K562 (cell line): ENCODE measurements around the gene KCNJ2. TPM values are rescaled to one million over a fixed set of nuclear protein-coding genes. Genes with fewer than 3 reads are reported as not detected.

Experiments used
- ATAC-seq: fragments of 200-7000 bp; cut with Tn5 transposase; 3 replicates; pipeline ENCODE4 v1.9.1; 2020; ENCODE audit warnings: moderate library complexity
- BruUV-seq: library from RNA; stranded (reverse); fragments of 400-500 nt; replicated peaks from 2 replicates; lab custom pipeline; 2021; lab: Mats Ljungman, UMichigan
- CTCF ChIA-PET: fragments of 300-600 bp; formaldehyde crosslinking; extraction: SDS; loops from one replicate; lab custom pipeline; 2021; ENCODE audit warnings: low intra/inter-chr PET ratio; lab: Yijun Ruan, JAX
- POLR2A ChIA-PET: fragments of 300-600, 350-650 bp; sonication (Branson Sonifier 250); formaldehyde crosslinking; extraction: SDS; loops from one replicate; lab custom pipeline; 2021; ENCODE audit warnings: antibody characterized with exemption, inconsistent platforms; lab: Yijun Ruan, JAX
- DNase-seq, 4 experiments: peaks; one replicate each; pipeline versions ENCODE4 v3.0.0 to v3.0.0-alpha.2; 2011 to 2018; ENCODE audit warnings: low spot score in 3 of 4, mixed read lengths in 3 of 4; ENCODE audit errors: extremely low read depth in 1 of 4
- FAIRE-seq: peaks from 2 replicates; lab custom pipeline; 2011; peaks lifted over from hg19 to GRCh38; lab: Jason Lieb, UNC
- H2AFZ ChIP-seq: 2 replicates; pipeline ENCODE4 v1.6.0; 2011; ENCODE audit warnings: low read depth, low read length, control low read depth, inconsistent platforms
- H3K27ac ChIP-seq: fragments of 200-600 bp; 3 replicates; pipeline ENCODE4 v1.8.0; 2011; ENCODE audit warnings: low read depth, mild to moderate bottlenecking, control low read depth, inconsistent platforms, low read length, moderate library complexity, mixed read lengths; ENCODE audit errors: extremely low read depth
- H3K27me3 ChIP-seq, 2 experiments: fragments of 300-600 bp in 1 of 2; 2 replicates in 1 of 2; 3 replicates in 1 of 2; pipeline versions ENCODE4 v1.6.0 to v1.8.0; 2011; ENCODE audit warnings: inconsistent platforms in 2 of 2, low read length in 2 of 2, mild to moderate bottlenecking in 1 of 2, mixed read lengths in 1 of 2, moderate library complexity in 1 of 2; ENCODE audit not compliant: control insufficient read depth in 2 of 2, insufficient read depth in 2 of 2
- H3K36me3 ChIP-seq: fragments of 300-600 bp; 3 replicates; pipeline ENCODE4 v1.8.0; 2011; ENCODE audit warnings: mild to moderate bottlenecking, low read length, inconsistent platforms; ENCODE audit not compliant: control insufficient read depth, insufficient read depth
- H3K4me1 ChIP-seq, 2 experiments: fragments of 200-600 bp in 1 of 2; replicated peaks in 1 of 2; 2 replicates in 1 of 2; 3 replicates in 1 of 2; pipeline versions ENCODE4 v1.5.1 to v1.8.0; 2011; ENCODE audit warnings: inconsistent platforms in 2 of 2, low read length in 2 of 2, mild to moderate bottlenecking in 1 of 2, mixed read lengths in 1 of 2, moderate library complexity in 1 of 2; ENCODE audit not compliant: control insufficient read depth in 2 of 2, insufficient read depth in 2 of 2
- H3K4me2 ChIP-seq: 2 replicates; pipeline ENCODE4 v1.6.1; 2011; ENCODE audit warnings: low read length, control low read depth, inconsistent platforms, mixed read lengths; ENCODE audit not compliant: insufficient read depth
- H3K4me3 ChIP-seq: fragments of 200-600 bp; sonication (generic), shearing (Covaris generic); 2 replicates; pipeline ENCODE4 v1.5.1; 2016; ENCODE audit warnings: control low read depth, inconsistent platforms
- H3K79me2 ChIP-seq: fragments of 200-600 bp; 3 replicates; pipeline ENCODE4 v1.8.0; 2011; ENCODE audit warnings: low read length, inconsistent platforms; ENCODE audit not compliant: control insufficient read depth, insufficient read depth
- H3K9ac ChIP-seq, 2 experiments: 2 replicates each; pipeline versions ENCODE4 v1.6.0 to v1.6.1; 2011; ENCODE audit warnings: low read depth in 2 of 2, low read length in 2 of 2, control low read depth in 1 of 2, inconsistent platforms in 1 of 2, mild to moderate bottlenecking in 1 of 2, mixed read lengths in 1 of 2; ENCODE audit not compliant: insufficient read depth in 1 of 2
- H3K9me1 ChIP-seq: one replicate; pipeline ENCODE4 v1.6.0; 2011; ENCODE audit warnings: inconsistent platforms, mild to moderate bottlenecking, low read length, moderate library complexity; ENCODE audit not compliant: control insufficient read depth, insufficient read depth
- H3K9me3 ChIP-seq: replicated peaks from 2 replicates; pipeline ENCODE4 v1.5.1; 2011; ENCODE audit warnings: low read depth, low read length, inconsistent platforms; ENCODE audit not compliant: control insufficient read depth, insufficient read depth
- H4K20me1 ChIP-seq: replicated peaks from 2 replicates; pipeline ENCODE4 v1.6.1; 2011; ENCODE audit warnings: low read length, inconsistent platforms, mixed read lengths; ENCODE audit not compliant: control insufficient read depth, insufficient read depth
- BACH1 ChIP-seq: fragments of 200-800 bp; sonication (Bioruptor generic); IDR thresholded peaks from 2 replicates; pipeline ENCODE4 v1.6.1; 2016; ENCODE audit warnings: missing genetic modification characterization, missing compliant biosample characterization
- BRD9 ChIP-seq: fragments of 450-650 bp; IDR thresholded peaks from 2 replicates; pipeline ENCODE4 v1.6.1; 2018; ENCODE audit warnings: low read depth; ENCODE audit not compliant: partially characterized antibody
- EP400 ChIP-seq: fragments of 450-650 bp; IDR thresholded peaks from 2 replicates; pipeline ENCODE4 v1.6.1; 2017; ENCODE audit warnings: antibody characterized with exemption, mild to moderate bottlenecking, moderate library complexity
- HNRNPUL1 ChIP-seq: fragments of 200-400 bp; formaldehyde crosslinking; IDR thresholded peaks from 2 replicates; pipeline ENCODE4 v1.6.1; 2017; ENCODE audit warnings: low read length
- NUFIP1 ChIP-seq: fragments of 450-650 bp; IDR thresholded peaks from 2 replicates; pipeline ENCODE4 v1.6.1; 2018; ENCODE audit not compliant: partially characterized antibody
- SIX5 ChIP-seq, 2 experiments: IDR thresholded peaks; 2 replicates each; pipeline ENCODE4 v1.6.1; 2011; ENCODE audit warnings: low read length in 2 of 2, borderline replicate concordance in 1 of 2, low read depth in 1 of 2, mild to moderate bottlenecking in 1 of 2, moderate library complexity in 1 of 2; ENCODE audit not compliant: insufficient read depth in 1 of 2
- TAF15 ChIP-seq: fragments of 200-400 bp; formaldehyde crosslinking; IDR thresholded peaks from 2 replicates; pipeline ENCODE4 v1.6.1; 2017; ENCODE audit warnings: mild to moderate bottlenecking, low read depth, low read length, moderate library complexity
- TFAP4 ChIP-seq: sonication (generic); formaldehyde crosslinking; IDR thresholded peaks from 2 replicates; pipeline ENCODE4 v1.8.0; 2022; ENCODE audit warnings: missing genetic modification reagents, mild to moderate bottlenecking, moderate library complexity, borderline replicate concordance
- THRA ChIP-seq: fragments of 450-650 bp; IDR thresholded peaks from 2 replicates; pipeline ENCODE4 v1.6.1; 2017; ENCODE audit warnings: mild to moderate bottlenecking, moderate library complexity
- TRIM25 ChIP-seq: fragments of 450-650 bp; IDR thresholded peaks from 2 replicates; pipeline ENCODE4 v1.7.0; 2016; ENCODE audit warnings: borderline replicate concordance
- ZBED1 ChIP-seq: IDR thresholded peaks from 2 replicates; pipeline ENCODE4 v1.6.1; 2014
- ZBTB49 ChIP-seq: sonication (generic); formaldehyde crosslinking; IDR thresholded peaks from 2 replicates; pipeline ENCODE4 v1.8.0; 2022; ENCODE audit warnings: missing genetic modification reagents, mild to moderate bottlenecking, borderline replicate concordance
- ZFPM2 ChIP-seq: fragments of 250-450 bp; sonication (Bioruptor Pico); IDR thresholded peaks from 2 replicates; pipeline ENCODE4 v1.5.1; 2022; ENCODE audit warnings: mild to moderate bottlenecking
- ZNF121 ChIP-seq: sonication (generic); formaldehyde crosslinking; conservative IDR thresholded peaks from 2 replicates; pipeline ENCODE4 v1.8.0; 2022; ENCODE audit warnings: missing genetic modification reagents
- ZNF224 ChIP-seq: sonication (generic); formaldehyde crosslinking; IDR thresholded peaks from 2 replicates; pipeline ENCODE4 v1.8.0; 2022; ENCODE audit warnings: mild to moderate bottlenecking, missing genetic modification reagents
- ZNF253 ChIP-seq: fragments of 250-450 bp; sonication (Bioruptor Pico); conservative IDR thresholded peaks from 2 replicates; pipeline ENCODE4 v1.6.1; 2021; ENCODE audit warnings: mild to moderate bottlenecking
- ZNF274 ChIP-seq: IDR thresholded peaks from 2 replicates; pipeline ENCODE4 v1.6.1; 2011; ENCODE audit warnings: low read depth, mild to moderate bottlenecking, low read length, moderate library complexity, borderline replicate concordance
- WGBS: fragments of 100-300 bp; shearing (Covaris generic); methylation state at CpG from one replicate; pipeline ENCODE4 v1.1.6; 2016; ENCODE audit warnings: low coverage, mixed read lengths; ENCODE audit not compliant: insufficient coverage; ENCODE audit errors: missing lambda C conversion rate; 5-methylcytosine and 5-hydroxymethylcytosine counted together
- in situ Hi-C: fragments of 300-500 bp; cut with MboI; formaldehyde crosslinking; loops from 4 replicates; pipeline ENCODE4 v1.15.0; 2018; ENCODE audit warnings: inconsistent platforms, mixed read lengths
- intact Hi-C: fragments of 100-400 bp; cut with micrococcal nuclease; formaldehyde crosslinking; loops from 2 replicates; pipeline ENCODE4 v1.14.2; 2022
- polyA plus RNA-seq, 8 experiments: library from polyadenylated mRNA; depleted of rRNA in 4 of 8; stranded (reverse) in 5 of 8; unstranded in 3 of 8; fragments of >200 nt; fragmentation: Nextera tagmentation in 2 of 8; fragmentation: Illumina TruSeq in 1 of 8; extraction: Ambion mirVana in 2 of 8; extraction: Trizol in 1 of 8; gene quantifications; 2 replicates each; pipeline versions ENCODE4 v1.2.1 to v1.2.3, GENCODE V29; 2011 to 2014; ENCODE audit warnings: inconsistent platforms in 1 of 8, missing spikeins in 1 of 8
- total RNA-seq, 7 experiments: library from RNA; depleted of rRNA in 6 of 7; stranded (reverse); fragments of >200 nt in 6 of 7; fragmentation: Illumina TruSeq in 2 of 7; extraction: Trizol in 2 of 7; gene quantifications; 2 replicates each; pipeline versions ENCODE4 v1.2.1 to v1.2.3, GENCODE V29; 2011 to 2021; ENCODE audit warnings: low replicate concordance in 1 of 7

Gene KCNJ2
- total and polyA plus RNA-seq, 9 of the 15 experiments (the other 6 are each of a cell fraction or from before 2014, with no cell fraction given), result not detected

- H3K79me2 ChIP-seq, result no peaks in the 10 kb centered on the region
- no peaks in the 10 kb centered on the region for H3K36me3 ChIP-seq
- in situ Hi-C loops, result no loop called here
- no TSS peak for BruUV-seq
- no peaks in the 10 kb centered on the region for H3K9me3 ChIP-seq
- H3K4me2 ChIP-seq, result no peak overlapping the region
- no peak; the same call in 2 of the 3 replicates for ATAC-seq
- POLR2A ChIA-PET, result no interaction called here
- no peak for FAIRE-seq
- CTCF ChIA-PET, result no interaction called here
- TF ChIP-seq TRIM25, result no peak
- TF ChIP-seq ZBED1, result no peak
- TF ChIP-seq TAF15, result no peak
- no peak for TF ChIP-seq THRA
- TF ChIP-seq BRD9, result no peak
- TF ChIP-seq EP400, result no peak
- no peak for TF ChIP-seq ZNF253 (CRISPR knock-in tag)
- TF ChIP-seq HNRNPUL1, result no peak
- no peak for TF ChIP-seq TFAP4 (CRISPR knock-in tag)
- TF ChIP-seq ZFPM2, result no peak
- no peak for TF ChIP-seq ZBTB49
- TF ChIP-seq ZNF274, result no peak
- TF ChIP-seq ZNF224 (CRISPR knock-in tag), result no peak
- no peak for TF ChIP-seq NUFIP1
- TF ChIP-seq ZNF121 (CRISPR knock-in tag), result no peak
- no peak for TF ChIP-seq SIX5 (IDR thresholded peaks at IDR 0.05; ENCODE audit: borderline replicate concordance in 1 of 2, insufficient read depth in 1 of 2, low read depth in 1 of 2, low read length in 2 of 2)
- TF ChIP-seq BACH1 (tag), result no peak
- 3% methylated on average over 4 of the region's 4 CpGs for WGBS
- H2AFZ ChIP-seq, result no peak overlapping the region
- no peak overlapping the region for H3K4me3 ChIP-seq
- no peak overlapping the region for H3K9ac ChIP-seq
- H3K27me3 ChIP-seq, result no peaks in the 10 kb centered on the region
- H3K27ac ChIP-seq, result no peak overlapping the region
- H3K4me1 ChIP-seq, result no peaks in the 10 kb centered on the region
- no peaks in the 10 kb centered on the region for H4K20me1 ChIP-seq
- no peak for DNase-seq
- no peaks in the 10 kb centered on the region for H3K9me1 ChIP-seq
- intact Hi-C loops, result no loop called here
Measured at GRCh38 chr17:70157151-70157550, 12.2 kb upstream of the KCNJ2 start.
